AG10803 (cell line): ENCODE data around the gene CISH.

Source experiments
- DNase-seq: peaks from one replicate; pipeline ENCODE4 v3.0.0; 2010; ENCODE audit warnings: low read depth
- H3K4me3 ChIP-seq: 2 replicates; pipeline ENCODE4 v1.5.1; 2011; ENCODE audit warnings: mild to moderate bottlenecking, low read length, control low read depth
- TF ChIP-seq, protein P1 (sequence below): conservative IDR thresholded peaks from 2 replicates; pipeline ENCODE4 v1.5.1; 2011; ENCODE audit warnings: mild to moderate bottlenecking, low read length, control low read depth, inconsistent platforms

The CISH gene

GRCh38 chr3:50559702-50560101 lies 51.9 kb downstream of the CISH start:
- DNase-seq: no peak
- TF ChIP-seq, protein P1, sequence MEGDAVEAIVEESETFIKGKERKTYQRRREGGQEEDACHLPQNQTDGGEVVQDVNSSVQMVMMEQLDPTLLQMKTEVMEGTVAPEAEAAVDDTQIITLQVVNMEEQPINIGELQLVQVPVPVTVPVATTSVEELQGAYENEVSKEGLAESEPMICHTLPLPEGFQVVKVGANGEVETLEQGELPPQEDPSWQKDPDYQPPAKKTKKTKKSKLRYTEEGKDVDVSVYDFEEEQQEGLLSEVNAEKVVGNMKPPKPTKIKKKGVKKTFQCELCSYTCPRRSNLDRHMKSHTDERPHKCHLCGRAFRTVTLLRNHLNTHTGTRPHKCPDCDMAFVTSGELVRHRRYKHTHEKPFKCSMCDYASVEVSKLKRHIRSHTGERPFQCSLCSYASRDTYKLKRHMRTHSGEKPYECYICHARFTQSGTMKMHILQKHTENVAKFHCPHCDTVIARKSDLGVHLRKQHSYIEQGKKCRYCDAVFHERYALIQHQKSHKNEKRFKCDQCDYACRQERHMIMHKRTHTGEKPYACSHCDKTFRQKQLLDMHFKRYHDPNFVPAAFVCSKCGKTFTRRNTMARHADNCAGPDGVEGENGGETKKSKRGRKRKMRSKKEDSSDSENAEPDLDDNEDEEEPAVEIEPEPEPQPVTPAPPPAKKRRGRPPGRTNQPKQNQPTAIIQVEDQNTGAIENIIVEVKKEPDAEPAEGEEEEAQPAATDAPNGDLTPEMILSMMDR: no peak
- H3K4me3 ChIP-seq: no peak overlapping the region

- H3K4me3 ChIP-seq: no peak overlapping the region
- TF ChIP-seq, protein P1: no peak
- DNase-seq: no peak
Measured at GRCh38 chr3:50557915-50558314, 53.7 kb downstream of the CISH start.

GRCh38 chr3:50557106-50557505 lies 54.5 kb downstream of the CISH start:
- no peak overlapping the region for H3K4me3 ChIP-seq
- TF ChIP-seq, protein P1: no peak
- no peak for DNase-seq
